GM23248 (cell line): ENCODE data around the gene TEAD1.

ENCODE experiments used
- EZH2 ChIP-seq: fragments of 200-600 bp; sonication (generic); IDR thresholded peaks from 2 replicates; pipeline ENCODE4 v1.6.1; 2018; ENCODE audit warnings: antibody characterized with exemption, mild to moderate bottlenecking; ENCODE audit not compliant: insufficient read depth, poor library complexity, severe bottlenecking
- EZH2phosphoT487 ChIP-seq: fragments of 200-600 bp; sonication (generic); IDR thresholded peaks from 2 replicates; pipeline ENCODE4 v1.6.1; 2018; ENCODE audit warnings: antibody characterized with exemption, moderate library complexity, mild to moderate bottlenecking, low read depth; ENCODE audit not compliant: insufficient read depth

GRCh38 chr11:12863605-12864121, 189.4 kb downstream of the TEAD1 start:
- TF ChIP-seq EZH2phosphoT487 (no peak), EZH2 (no peak)
